ENCODE results near the gene VCL. TPM values are rescaled to one million over a fixed set of nuclear protein-coding genes. Genes with fewer than 3 reads are reported as not detected.
"Not testable (repeated sequence)": the region's sequence is repeated elsewhere in the genome, so short reads cannot be mapped to it uniquely, and the experiment has no call there.

Gene VCL
- polyA plus RNA-seq, 2 donors, result 25.0 to 41.4 TPM

GRCh38 chr10:74061104-74061503 is 63.2 kb downstream of the VCL start:
- no peaks in the 10 kb centered on the region for H3K27me3 ChIP-seq (ENCODE audit: control insufficient read depth in 1 of 2, insufficient read depth in 2 of 2, low read length in 2 of 2)
- no peak overlapping the region for H3K27ac ChIP-seq (ENCODE audit: low read depth in 2 of 2, low read length in 1 of 2)
- H3K4me3 ChIP-seq (ENCODE audit: low read depth in 1 of 2, low read length in 2 of 2), result no peak overlapping the region
- no peaks in the 10 kb centered on the region for H3K4me1 ChIP-seq (ENCODE audit: control insufficient read depth in 2 of 2, insufficient read depth in 2 of 2, low read length in 1 of 2)
- H3K36me3 ChIP-seq (ENCODE audit: control insufficient read depth in 2 of 2, insufficient read depth in 2 of 2, low read length in 1 of 2), result peaks cover 0 to 2% of the 10 kb centered on the region in 2 donors
- H3K9me3 ChIP-seq (ENCODE audit: control insufficient read depth in 2 of 2, insufficient read depth in 1 of 2, low read depth in 1 of 2, low read length in 1 of 2), result no peaks in the 10 kb centered on the region

DNA sequence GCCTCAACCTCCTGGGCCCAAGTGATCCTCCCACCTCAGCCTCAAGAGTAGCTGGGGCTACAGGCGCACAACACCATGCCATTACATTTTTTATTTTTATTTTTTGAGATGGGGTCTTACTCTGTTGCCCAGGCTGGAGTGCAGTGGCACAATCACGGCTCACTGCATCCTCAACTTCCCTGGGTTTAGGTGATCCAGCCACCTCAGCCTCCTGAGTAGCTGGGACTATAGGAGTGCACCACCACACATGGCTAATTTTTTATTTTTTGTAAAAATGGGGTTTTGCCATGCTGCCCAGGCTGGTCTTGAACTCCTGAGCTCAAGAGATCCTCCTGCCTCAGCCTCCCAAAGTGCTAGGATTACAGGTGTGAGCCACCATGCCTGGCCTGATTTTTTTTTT is 64.1 kb downstream of the VCL start:
- H3K4me3 ChIP-seq (ENCODE audit: low read depth in 1 of 2, low read length in 2 of 2); H3K4me1 ChIP-seq (ENCODE audit: control insufficient read depth in 2 of 2, insufficient read depth in 2 of 2, low read length in 1 of 2); H3K9me3 ChIP-seq (ENCODE audit: control insufficient read depth in 2 of 2, insufficient read depth in 1 of 2, low read depth in 1 of 2, low read length in 1 of 2); H3K27ac ChIP-seq (ENCODE audit: low read depth in 2 of 2, low read length in 1 of 2); H3K27me3 ChIP-seq (ENCODE audit: control insufficient read depth in 1 of 2, insufficient read depth in 2 of 2, low read length in 2 of 2); H3K36me3 ChIP-seq (ENCODE audit: control insufficient read depth in 2 of 2, insufficient read depth in 2 of 2, low read length in 1 of 2): not testable (repeated sequence)
- 99 to 100% methylated on average over 2 of the region's 2 CpGs for WGBS, 2 donors

DNA sequence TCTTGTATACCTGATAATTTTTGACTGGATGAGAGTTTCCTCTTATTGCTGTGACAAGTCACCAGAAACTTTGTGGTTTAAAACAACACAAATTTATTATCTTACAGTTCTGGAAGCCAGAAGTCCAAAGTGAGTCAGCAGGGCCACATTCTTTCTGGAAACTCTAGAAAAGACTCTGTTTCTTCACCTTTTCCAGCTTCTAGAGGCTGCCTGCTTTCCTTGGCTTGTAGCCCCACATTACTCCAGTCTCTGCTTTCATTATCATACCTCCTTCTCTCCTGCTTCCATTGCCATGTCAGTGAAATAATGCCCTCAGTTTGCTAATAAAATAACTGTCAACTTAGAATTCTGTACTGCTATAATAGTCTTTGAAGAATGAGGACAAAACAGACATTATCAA is 65.3 kb downstream of the VCL start:
- no peak overlapping the region for H3K4me3 ChIP-seq (ENCODE audit: low read depth in 1 of 2, low read length in 2 of 2)
- H3K9me3 ChIP-seq (ENCODE audit: control insufficient read depth in 2 of 2, insufficient read depth in 1 of 2, low read depth in 1 of 2, low read length in 1 of 2), result no peaks in the 10 kb centered on the region
- no peaks in the 10 kb centered on the region for H3K4me1 ChIP-seq (ENCODE audit: control insufficient read depth in 2 of 2, insufficient read depth in 2 of 2, low read length in 1 of 2)
- no peaks in the 10 kb centered on the region for H3K27me3 ChIP-seq (ENCODE audit: control insufficient read depth in 1 of 2, insufficient read depth in 2 of 2, low read length in 2 of 2)
- peaks cover 0 to 2% of the 10 kb centered on the region in 2 donors for H3K36me3 ChIP-seq (ENCODE audit: control insufficient read depth in 2 of 2, insufficient read depth in 2 of 2, low read length in 1 of 2)
- H3K27ac ChIP-seq (ENCODE audit: low read depth in 2 of 2, low read length in 1 of 2), result no peak overlapping the region

GRCh38 chr10:74067373-74068352 is 69.7 kb downstream of the VCL start:
- no peaks in the 10 kb centered on the region for H3K4me1 ChIP-seq (ENCODE audit: control insufficient read depth in 2 of 2, insufficient read depth in 2 of 2, low read length in 1 of 2)
- WGBS, 2 donors, result 59 to 60% methylated on average over 4 of the region's 4 CpGs
- H3K4me3 ChIP-seq (ENCODE audit: low read depth in 1 of 2, low read length in 2 of 2), result no peak overlapping the region
- H3K27ac ChIP-seq (ENCODE audit: low read depth in 2 of 2, low read length in 1 of 2), result no peak overlapping the region
- no peaks in the 10 kb centered on the region for H3K27me3 ChIP-seq (ENCODE audit: control insufficient read depth in 1 of 2, insufficient read depth in 2 of 2, low read length in 2 of 2)
- peaks cover 2 to 4% of the 10 kb centered on the region in 2 donors for H3K36me3 ChIP-seq (ENCODE audit: control insufficient read depth in 2 of 2, insufficient read depth in 2 of 2, low read length in 1 of 2)
- H3K9me3 ChIP-seq (ENCODE audit: control insufficient read depth in 2 of 2, insufficient read depth in 1 of 2, low read depth in 1 of 2, low read length in 1 of 2), result no peaks in the 10 kb centered on the region

DNA sequence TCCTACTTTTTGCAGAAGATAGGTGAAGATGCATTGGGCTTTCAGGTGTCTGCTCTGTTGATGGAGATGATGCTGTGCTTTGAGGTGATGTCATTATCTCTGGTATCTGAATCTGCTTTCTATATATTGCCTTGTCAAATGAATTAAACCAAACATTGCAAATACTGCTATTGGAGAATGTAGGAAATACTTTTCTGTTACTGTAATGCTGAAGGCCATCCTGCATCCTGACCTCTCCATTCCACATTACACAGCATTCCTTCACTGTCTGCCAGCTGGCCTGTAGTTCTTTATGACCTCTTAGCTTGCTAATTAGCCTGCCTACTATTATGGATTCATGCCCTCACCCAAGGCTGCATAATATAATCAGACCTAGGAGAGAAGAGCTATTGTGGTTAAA is 73.2 kb downstream of the VCL start:
- Histone ChIP-seq H3K36me3 (ENCODE audit: control insufficient read depth in 2 of 2, insufficient read depth in 2 of 2, low read length in 1 of 2) (peaks cover 7 to 8% of the 10 kb centered on the region in 2 donors), H3K27me3 (ENCODE audit: control insufficient read depth in 1 of 2, insufficient read depth in 2 of 2, low read length in 2 of 2) (no peaks in the 10 kb centered on the region), H3K4me1 (ENCODE audit: control insufficient read depth in 2 of 2, insufficient read depth in 2 of 2, low read length in 1 of 2) (no peaks in the 10 kb centered on the region), H3K4me3 (ENCODE audit: low read depth in 1 of 2, low read length in 2 of 2) (no peak overlapping the region), H3K9me3 (ENCODE audit: control insufficient read depth in 2 of 2, insufficient read depth in 1 of 2, low read depth in 1 of 2, low read length in 1 of 2) (no peaks in the 10 kb centered on the region), H3K27ac (ENCODE audit: low read depth in 2 of 2, low read length in 1 of 2) (no peak overlapping the region)

- Histone ChIP-seq H3K9me3 (ENCODE audit: control insufficient read depth in 2 of 2, insufficient read depth in 1 of 2, low read depth in 1 of 2, low read length in 1 of 2) (no peaks in the 10 kb centered on the region), H3K4me3 (ENCODE audit: low read depth in 1 of 2, low read length in 2 of 2) (no peak overlapping the region), H3K36me3 (ENCODE audit: control insufficient read depth in 2 of 2, insufficient read depth in 2 of 2, low read length in 1 of 2) (peaks cover 7 to 8% of the 10 kb centered on the region in 2 donors), H3K4me1 (ENCODE audit: control insufficient read depth in 2 of 2, insufficient read depth in 2 of 2, low read length in 1 of 2) (peaks cover 0 to 2% of the 10 kb centered on the region in 2 donors), H3K27me3 (ENCODE audit: control insufficient read depth in 1 of 2, insufficient read depth in 2 of 2, low read length in 2 of 2) (no peaks in the 10 kb centered on the region), H3K27ac (ENCODE audit: low read depth in 2 of 2, low read length in 1 of 2) (no peak overlapping the region)
- WGBS, 2 donors, result 82 to 84% methylated on average over 6 of the region's 6 CpGs
These were observed 74.6 kb downstream of the VCL start for GRCh38 chr10:74072503-74072902.

- Histone ChIP-seq H3K27ac (ENCODE audit: low read depth in 2 of 2, low read length in 1 of 2) (no peak overlapping the region), H3K4me1 (ENCODE audit: control insufficient read depth in 2 of 2, insufficient read depth in 2 of 2, low read length in 1 of 2) (peaks cover 0 to 2% of the 10 kb centered on the region in 2 donors), H3K27me3 (ENCODE audit: control insufficient read depth in 1 of 2, insufficient read depth in 2 of 2, low read length in 2 of 2) (no peaks in the 10 kb centered on the region), H3K4me3 (ENCODE audit: low read depth in 1 of 2, low read length in 2 of 2) (no peak overlapping the region), H3K36me3 (ENCODE audit: control insufficient read depth in 2 of 2, insufficient read depth in 2 of 2, low read length in 1 of 2) (peaks cover 3 to 7% of the 10 kb centered on the region in 2 donors), H3K9me3 (ENCODE audit: control insufficient read depth in 2 of 2, insufficient read depth in 1 of 2, low read depth in 1 of 2, low read length in 1 of 2) (no peaks in the 10 kb centered on the region)
- WGBS, 2 donors, result 90 to 91% methylated on average over 5 of the region's 5 CpGs
These were observed 78.0 kb downstream of the VCL start for GRCh38 chr10:74075906-74076305.

DNA sequence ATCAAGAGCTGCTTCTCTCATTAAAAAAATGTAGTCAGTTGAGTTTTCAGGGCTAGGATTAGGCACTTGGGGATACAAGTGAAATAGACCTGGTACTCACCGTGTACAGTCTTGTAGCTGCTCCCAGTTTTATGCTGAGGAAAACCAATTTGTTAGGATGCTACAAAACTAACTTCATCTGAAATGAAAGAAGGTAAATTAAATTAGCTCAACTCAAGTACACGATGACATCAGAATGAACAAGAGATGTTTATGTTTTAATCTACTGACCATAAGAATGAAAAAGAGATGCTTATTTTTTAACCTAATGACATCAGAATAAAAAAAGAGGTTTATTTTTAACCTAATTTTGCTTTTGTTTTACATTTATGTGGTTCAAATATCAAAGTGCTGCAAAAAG is 79.0 kb downstream of the VCL start:
- H3K4me1 ChIP-seq (ENCODE audit: control insufficient read depth in 2 of 2, insufficient read depth in 2 of 2, low read length in 1 of 2), result peaks cover 0 to 2% of the 10 kb centered on the region in 2 donors
- no peak overlapping the region for H3K27ac ChIP-seq (ENCODE audit: low read depth in 2 of 2, low read length in 1 of 2)
- H3K36me3 ChIP-seq (ENCODE audit: control insufficient read depth in 2 of 2, insufficient read depth in 2 of 2, low read length in 1 of 2), result peaks cover 3 to 7% of the 10 kb centered on the region in 2 donors
- WGBS, 2 donors, result 82 to 83% methylated on average over 2 of the region's 2 CpGs
- H3K27me3 ChIP-seq (ENCODE audit: control insufficient read depth in 1 of 2, insufficient read depth in 2 of 2, low read length in 2 of 2), result no peaks in the 10 kb centered on the region
- no peaks in the 10 kb centered on the region for H3K9me3 ChIP-seq (ENCODE audit: control insufficient read depth in 2 of 2, insufficient read depth in 1 of 2, low read depth in 1 of 2, low read length in 1 of 2)
- H3K4me3 ChIP-seq (ENCODE audit: low read depth in 1 of 2, low read length in 2 of 2), result no peak overlapping the region

- Histone ChIP-seq H3K27ac (ENCODE audit: low read depth in 2 of 2, low read length in 1 of 2) (no peak overlapping the region), H3K27me3 (ENCODE audit: control insufficient read depth in 1 of 2, insufficient read depth in 2 of 2, low read length in 2 of 2) (no peaks in the 10 kb centered on the region), H3K9me3 (ENCODE audit: control insufficient read depth in 2 of 2, insufficient read depth in 1 of 2, low read depth in 1 of 2, low read length in 1 of 2) (no peaks in the 10 kb centered on the region), H3K36me3 (ENCODE audit: control insufficient read depth in 2 of 2, insufficient read depth in 2 of 2, low read length in 1 of 2) (peaks cover 3 to 7% of the 10 kb centered on the region in 2 donors), H3K4me1 (ENCODE audit: control insufficient read depth in 2 of 2, insufficient read depth in 2 of 2, low read length in 1 of 2) (peaks cover 0 to 2% of the 10 kb centered on the region in 2 donors), H3K4me3 (ENCODE audit: low read depth in 1 of 2, low read length in 2 of 2) (no peak overlapping the region)
- 94% methylated on average over 4 of the region's 4 CpGs for WGBS, 2 donors
These were observed 79.5 kb downstream of the VCL start for GRCh38 chr10:74077416-74077815.

DNA sequence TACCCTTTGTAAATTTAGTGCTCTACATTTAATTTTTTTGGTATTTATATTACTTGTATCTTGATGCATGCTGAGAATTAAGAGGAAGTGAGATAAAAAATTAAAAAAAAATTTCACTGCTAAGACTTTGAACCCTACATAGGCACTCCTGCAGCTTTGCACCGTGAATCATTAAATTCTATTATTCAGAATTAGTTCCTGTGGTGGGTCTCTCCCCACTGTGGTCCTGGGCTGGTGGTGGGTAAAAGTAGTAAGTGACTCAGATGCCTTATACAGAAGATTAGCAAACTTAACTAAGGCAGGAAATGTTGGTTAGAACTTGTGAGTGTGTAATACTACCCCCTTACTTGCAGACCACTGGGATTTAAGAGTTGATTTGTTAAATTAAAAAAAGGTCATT is 80.1 kb downstream of the VCL start:
- Histone ChIP-seq H3K4me1 (ENCODE audit: control insufficient read depth in 2 of 2, insufficient read depth in 2 of 2, low read length in 1 of 2) (peaks cover 0 to 2% of the 10 kb centered on the region in 2 donors), H3K27me3 (ENCODE audit: control insufficient read depth in 1 of 2, insufficient read depth in 2 of 2, low read length in 2 of 2) (no peaks in the 10 kb centered on the region), H3K27ac (ENCODE audit: low read depth in 2 of 2, low read length in 1 of 2) (no peak overlapping the region), H3K36me3 (ENCODE audit: control insufficient read depth in 2 of 2, insufficient read depth in 2 of 2, low read length in 1 of 2) (peaks cover 2 to 6% of the 10 kb centered on the region in 2 donors), H3K9me3 (ENCODE audit: control insufficient read depth in 2 of 2, insufficient read depth in 1 of 2, low read depth in 1 of 2, low read length in 1 of 2) (no peaks in the 10 kb centered on the region), H3K4me3 (ENCODE audit: low read depth in 1 of 2, low read length in 2 of 2) (no peak overlapping the region)
- 44 to 68% methylated on average over 1 of the region's 1 CpG for WGBS, 2 donors
